ENCODE data around the gene MAML2.

Gene MAML2

DNA sequence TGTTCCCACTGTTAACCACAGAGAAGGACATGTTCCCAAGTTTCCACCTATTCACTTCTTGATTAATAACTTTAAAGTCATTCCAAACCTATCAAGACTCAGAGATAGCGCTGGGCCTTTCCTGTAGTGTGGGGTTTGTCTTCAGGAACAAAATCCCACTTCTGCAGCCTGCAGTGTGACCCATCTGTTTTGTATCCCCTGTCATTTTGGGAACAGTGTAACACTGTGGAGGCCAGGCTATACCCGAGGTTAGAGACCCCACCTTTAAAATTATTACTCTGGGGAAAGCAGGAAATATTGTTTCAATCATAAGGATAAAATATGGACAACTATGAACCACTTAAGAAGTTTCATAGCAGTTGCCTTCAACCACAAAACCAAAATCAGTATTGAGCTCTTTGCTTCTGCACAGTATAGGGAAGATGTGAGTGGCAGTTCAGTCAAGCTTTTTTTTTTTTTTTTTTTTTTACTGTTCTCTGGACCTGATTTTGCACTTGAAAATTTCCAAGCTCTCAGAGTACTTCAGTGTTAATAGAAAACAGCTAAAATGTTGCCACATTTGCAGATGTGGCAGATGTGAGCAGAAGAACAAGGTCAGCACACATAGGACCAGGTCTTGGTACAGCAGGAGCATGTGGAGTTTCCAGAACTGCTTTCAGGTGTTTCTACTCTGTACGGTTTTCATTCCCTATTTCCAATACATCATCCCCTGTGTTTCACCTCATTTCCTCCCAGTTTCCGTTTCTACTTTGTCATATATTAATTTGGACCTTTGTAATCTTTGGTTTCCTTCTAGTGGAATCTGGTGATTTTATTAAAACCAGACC is 121.5 kb downstream of the MAML2 start:
- H3K36me3 ChIP-seq (ENCODE audit: insufficient read depth, low read length) = no peaks in the 10 kb centered on the region
- H2AFZ ChIP-seq (ENCODE audit: low read depth, low read length) = no peak overlapping the region
- H3K27me3 ChIP-seq (ENCODE audit: insufficient read depth, low read length) = no peaks in the 10 kb centered on the region
- no peaks in the 10 kb centered on the region for H3K9me3 ChIP-seq (ENCODE audit: low read length)
- no peak overlapping the region for H3K4me3 ChIP-seq (ENCODE audit: low read length)
- peaks cover 16% of the 10 kb centered on the region for H3K4me1 ChIP-seq (ENCODE audit: insufficient read depth, low read length)

DNA sequence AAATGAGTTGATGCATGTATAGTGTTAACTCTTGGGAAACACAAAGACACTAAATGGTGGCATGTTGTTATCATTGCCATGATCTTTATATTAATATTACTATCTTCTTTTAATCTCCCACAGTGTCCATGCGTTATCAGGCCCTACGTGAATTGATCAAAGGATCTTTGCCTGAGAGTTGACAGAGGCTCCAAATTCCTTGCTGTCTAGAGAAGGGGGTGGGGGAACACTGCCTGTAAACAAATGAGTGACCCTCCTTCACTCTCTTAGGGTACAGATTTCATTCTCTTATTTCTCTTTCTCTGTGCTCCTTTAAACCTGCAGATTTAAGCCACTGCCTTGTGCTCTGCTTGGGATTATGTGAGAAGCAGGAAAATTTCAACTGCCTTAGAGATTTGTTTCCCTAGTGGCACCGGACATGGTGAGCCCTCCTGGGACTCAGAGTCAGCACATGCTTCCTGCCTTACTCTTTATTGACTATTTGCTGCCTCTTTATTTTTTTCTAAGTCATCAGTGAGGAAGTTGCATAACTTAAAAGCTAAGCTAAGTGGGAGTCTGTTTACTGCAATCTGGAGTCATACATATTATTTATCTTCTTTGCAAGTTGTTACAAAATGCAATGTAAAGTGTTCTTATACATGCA is 122.9 kb downstream of the MAML2 start:
- Histone ChIP-seq H3K4me3 (ENCODE audit: low read length) (no peak overlapping the region), H3K36me3 (ENCODE audit: insufficient read depth, low read length) (no peaks in the 10 kb centered on the region), H3K9me3 (ENCODE audit: low read length) (no peaks in the 10 kb centered on the region), H3K4me1 (ENCODE audit: insufficient read depth, low read length) (peaks cover 22% of the 10 kb centered on the region), H3K27me3 (ENCODE audit: insufficient read depth, low read length) (no peaks in the 10 kb centered on the region), H2AFZ (ENCODE audit: low read depth, low read length) (no peak overlapping the region)

DNA sequence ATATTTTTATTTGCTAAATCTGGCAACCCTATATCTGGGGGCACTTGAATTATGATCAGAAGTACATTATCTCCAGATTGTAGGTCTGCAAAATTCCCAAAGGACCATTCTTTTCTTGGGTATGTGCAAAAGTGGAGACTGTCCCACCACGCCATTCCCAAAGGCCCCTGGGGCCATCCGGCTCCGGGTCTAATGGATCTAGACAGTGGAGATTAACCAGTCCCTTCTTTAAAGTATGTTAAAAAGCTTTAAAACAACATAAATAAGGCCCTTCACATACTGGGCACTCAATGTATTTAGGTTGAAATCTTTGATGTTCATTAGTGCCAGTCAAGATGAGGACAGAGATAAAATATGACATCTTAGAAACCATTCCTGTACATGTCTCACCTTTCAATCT is 124.1 kb downstream of the MAML2 start:
- H3K36me3 ChIP-seq (ENCODE audit: insufficient read depth, low read length) = no peaks in the 10 kb centered on the region
- no peaks in the 10 kb centered on the region for H3K27me3 ChIP-seq (ENCODE audit: insufficient read depth, low read length)
- H3K4me3 ChIP-seq (ENCODE audit: low read length) = no peak overlapping the region
- peaks cover 22% of the 10 kb centered on the region for H3K4me1 ChIP-seq (ENCODE audit: insufficient read depth, low read length)
- H2AFZ ChIP-seq (ENCODE audit: low read depth, low read length) = no peak overlapping the region
- no peaks in the 10 kb centered on the region for H3K9me3 ChIP-seq (ENCODE audit: low read length)

- H3K4me3 ChIP-seq (ENCODE audit: low read length) = no peak overlapping the region
- H3K4me1 ChIP-seq (ENCODE audit: insufficient read depth, low read length) = peaks cover 26% of the 10 kb centered on the region
- no peaks in the 10 kb centered on the region for H3K36me3 ChIP-seq (ENCODE audit: insufficient read depth, low read length)
- no peaks in the 10 kb centered on the region for H3K27me3 ChIP-seq (ENCODE audit: insufficient read depth, low read length)
- no peak overlapping the region for H2AFZ ChIP-seq (ENCODE audit: low read depth, low read length)
- H3K9me3 ChIP-seq (ENCODE audit: low read length) = no peaks in the 10 kb centered on the region
Measured at GRCh38 chr11:96218006-96218405, 125.0 kb downstream of the MAML2 start.

DNA sequence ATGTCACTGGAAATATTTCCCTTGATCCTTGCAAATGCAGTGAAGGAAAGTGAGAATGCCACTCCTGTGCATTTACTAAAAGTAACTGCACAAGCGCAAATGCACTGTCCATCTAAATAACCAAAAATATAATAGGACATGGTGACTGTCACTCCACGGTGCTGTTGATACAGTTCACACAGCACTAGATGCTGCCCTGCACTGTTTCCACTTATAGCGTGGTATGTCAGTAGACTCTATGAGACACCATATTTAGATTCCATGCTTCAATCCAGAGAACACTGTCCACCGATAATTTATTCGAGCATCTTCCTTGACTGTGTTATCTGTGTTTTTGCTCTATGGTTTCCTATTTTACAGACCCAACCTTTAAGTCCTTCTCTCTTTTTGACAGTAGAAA is 125.8 kb downstream of the MAML2 start:
- no peak overlapping the region for H3K4me3 ChIP-seq (ENCODE audit: low read length)
- no peak overlapping the region for H2AFZ ChIP-seq (ENCODE audit: low read depth, low read length)
- no peaks in the 10 kb centered on the region for H3K9me3 ChIP-seq (ENCODE audit: low read length)
- H3K36me3 ChIP-seq (ENCODE audit: insufficient read depth, low read length) = no peaks in the 10 kb centered on the region
- peaks cover 26% of the 10 kb centered on the region for H3K4me1 ChIP-seq (ENCODE audit: insufficient read depth, low read length)
- H3K27me3 ChIP-seq (ENCODE audit: insufficient read depth, low read length) = no peaks in the 10 kb centered on the region

DNA sequence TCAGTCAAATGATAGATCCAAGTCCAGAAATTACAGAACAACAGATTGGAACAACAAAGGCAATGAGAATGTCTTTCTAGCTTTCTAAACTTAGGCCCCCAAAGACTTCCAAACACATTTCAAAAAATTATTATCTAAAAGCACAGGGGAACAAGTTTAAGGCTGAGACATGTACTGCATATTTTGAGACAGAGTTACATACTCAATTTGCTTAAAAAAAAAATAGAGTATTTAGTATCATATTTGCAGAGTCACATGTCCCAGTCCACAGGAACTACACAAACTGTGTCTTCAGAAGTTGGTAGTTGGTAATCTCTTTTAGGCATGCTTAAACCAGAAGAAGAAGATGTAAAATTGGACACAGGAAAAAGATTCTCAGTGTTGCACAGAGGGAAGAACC is 127.2 kb downstream of the MAML2 start:
- Histone ChIP-seq H3K4me1 (ENCODE audit: insufficient read depth, low read length) (peaks cover 26% of the 10 kb centered on the region), H2AFZ (ENCODE audit: low read depth, low read length) (no peak overlapping the region), H3K27me3 (ENCODE audit: insufficient read depth, low read length) (no peaks in the 10 kb centered on the region), H3K9me3 (ENCODE audit: low read length) (no peaks in the 10 kb centered on the region), H3K4me3 (ENCODE audit: low read length) (no peak overlapping the region), H3K36me3 (ENCODE audit: insufficient read depth, low read length) (no peaks in the 10 kb centered on the region)

DNA sequence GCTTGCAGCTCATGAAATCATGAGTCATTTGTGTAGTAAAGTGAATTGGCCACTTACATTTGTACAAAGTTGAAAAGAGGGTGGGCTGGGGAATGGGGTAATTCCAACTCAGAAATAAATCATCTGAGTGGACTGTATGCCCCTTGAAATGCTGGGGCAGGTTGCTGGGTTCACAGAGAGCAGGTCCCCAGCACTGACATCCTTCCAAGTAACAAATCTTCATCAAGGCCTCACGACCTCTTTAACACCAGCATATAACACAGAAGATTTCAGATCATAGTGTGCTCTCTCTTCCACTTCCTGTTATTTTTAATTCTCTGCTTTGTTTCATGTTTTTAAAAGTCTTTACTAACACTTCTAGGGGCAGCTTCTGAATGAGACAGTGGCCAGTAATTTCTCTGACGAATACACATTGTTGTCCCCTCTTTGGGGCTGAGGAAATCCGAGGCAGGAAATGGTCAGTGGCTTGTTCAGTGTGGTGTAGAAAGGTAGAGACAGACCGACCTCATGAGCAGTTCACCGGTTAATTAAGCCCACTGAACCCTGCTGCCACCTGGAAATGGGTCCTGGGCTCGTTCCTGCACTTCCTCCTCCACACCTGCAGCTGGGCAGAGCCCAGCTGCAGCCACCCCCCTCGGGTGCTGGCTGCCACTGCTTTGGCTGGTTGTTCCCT is 127.7 kb downstream of the MAML2 start:
- H3K4me3 ChIP-seq (ENCODE audit: low read length) = no peak overlapping the region
- no peak overlapping the region for H2AFZ ChIP-seq (ENCODE audit: low read depth, low read length)
- H3K27me3 ChIP-seq (ENCODE audit: insufficient read depth, low read length) = no peaks in the 10 kb centered on the region
- no peaks in the 10 kb centered on the region for H3K9me3 ChIP-seq (ENCODE audit: low read length)
- no peaks in the 10 kb centered on the region for H3K36me3 ChIP-seq (ENCODE audit: insufficient read depth, low read length)
- H3K4me1 ChIP-seq (ENCODE audit: insufficient read depth, low read length) = peaks cover 22% of the 10 kb centered on the region

DNA sequence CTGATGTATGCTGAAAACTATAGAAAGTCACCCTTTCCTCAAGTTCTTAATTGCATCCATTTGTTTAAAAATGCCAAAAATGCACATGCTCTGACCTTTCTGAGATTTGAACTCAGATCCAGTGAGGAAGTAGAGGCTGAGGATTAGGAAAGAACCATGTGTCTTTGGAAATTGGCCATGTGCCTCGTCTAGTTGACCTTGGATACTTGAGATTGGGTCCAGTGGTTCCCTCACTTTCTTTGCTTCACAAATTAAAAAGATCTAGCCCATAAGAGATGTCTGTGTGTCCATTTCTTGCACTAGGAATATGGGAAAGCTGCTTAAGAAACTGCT is 128.3 kb downstream of the MAML2 start:
- no peak overlapping the region for H2AFZ ChIP-seq (ENCODE audit: low read depth, low read length)
- no peaks in the 10 kb centered on the region for H3K27me3 ChIP-seq (ENCODE audit: insufficient read depth, low read length)
- H3K4me1 ChIP-seq (ENCODE audit: insufficient read depth, low read length) = peaks cover 17% of the 10 kb centered on the region
- no peak overlapping the region for H3K4me3 ChIP-seq (ENCODE audit: low read length)
- H3K9me3 ChIP-seq (ENCODE audit: low read length) = no peaks in the 10 kb centered on the region
- no peaks in the 10 kb centered on the region for H3K36me3 ChIP-seq (ENCODE audit: insufficient read depth, low read length)

- Histone ChIP-seq H3K27me3 (ENCODE audit: insufficient read depth, low read length) (no peaks in the 10 kb centered on the region), H3K4me1 (ENCODE audit: insufficient read depth, low read length) (peaks cover 16% of the 10 kb centered on the region), H3K9me3 (ENCODE audit: low read length) (no peaks in the 10 kb centered on the region), H2AFZ (ENCODE audit: low read depth, low read length) (no peak overlapping the region), H3K36me3 (ENCODE audit: insufficient read depth, low read length) (no peaks in the 10 kb centered on the region), H3K4me3 (ENCODE audit: low read length) (no peak overlapping the region)
Measured at GRCh38 chr11:96213500-96213899, 129.5 kb downstream of the MAML2 start.

DNA sequence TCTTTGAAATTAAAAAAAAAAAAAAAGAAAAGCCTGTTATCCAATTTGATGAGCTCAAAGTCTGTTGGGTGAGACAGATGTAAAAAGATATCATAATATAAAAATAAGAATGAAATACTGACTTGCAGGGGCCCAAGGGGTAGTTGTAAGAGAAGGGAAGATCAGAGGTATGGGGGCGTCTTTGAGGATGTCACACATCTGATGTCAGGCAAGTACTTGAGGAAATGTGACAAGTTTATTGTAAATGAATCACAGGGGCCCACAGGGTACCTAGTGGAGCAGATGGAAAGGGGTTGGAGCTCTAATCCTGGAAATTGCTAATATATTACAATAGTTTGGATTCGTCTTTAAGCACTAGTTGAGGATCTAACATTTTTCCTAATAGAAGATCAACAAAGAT is 131.6 kb downstream of the MAML2 start:
- H3K9me3 ChIP-seq (ENCODE audit: low read length) = no peaks in the 10 kb centered on the region
- H3K4me1 ChIP-seq (ENCODE audit: insufficient read depth, low read length) = peaks cover 26% of the 10 kb centered on the region
- no peak overlapping the region for H3K4me3 ChIP-seq (ENCODE audit: low read length)
- no peak overlapping the region for H2AFZ ChIP-seq (ENCODE audit: low read depth, low read length)
- H3K36me3 ChIP-seq (ENCODE audit: insufficient read depth, low read length) = no peaks in the 10 kb centered on the region
- no peaks in the 10 kb centered on the region for H3K27me3 ChIP-seq (ENCODE audit: insufficient read depth, low read length)

DNA sequence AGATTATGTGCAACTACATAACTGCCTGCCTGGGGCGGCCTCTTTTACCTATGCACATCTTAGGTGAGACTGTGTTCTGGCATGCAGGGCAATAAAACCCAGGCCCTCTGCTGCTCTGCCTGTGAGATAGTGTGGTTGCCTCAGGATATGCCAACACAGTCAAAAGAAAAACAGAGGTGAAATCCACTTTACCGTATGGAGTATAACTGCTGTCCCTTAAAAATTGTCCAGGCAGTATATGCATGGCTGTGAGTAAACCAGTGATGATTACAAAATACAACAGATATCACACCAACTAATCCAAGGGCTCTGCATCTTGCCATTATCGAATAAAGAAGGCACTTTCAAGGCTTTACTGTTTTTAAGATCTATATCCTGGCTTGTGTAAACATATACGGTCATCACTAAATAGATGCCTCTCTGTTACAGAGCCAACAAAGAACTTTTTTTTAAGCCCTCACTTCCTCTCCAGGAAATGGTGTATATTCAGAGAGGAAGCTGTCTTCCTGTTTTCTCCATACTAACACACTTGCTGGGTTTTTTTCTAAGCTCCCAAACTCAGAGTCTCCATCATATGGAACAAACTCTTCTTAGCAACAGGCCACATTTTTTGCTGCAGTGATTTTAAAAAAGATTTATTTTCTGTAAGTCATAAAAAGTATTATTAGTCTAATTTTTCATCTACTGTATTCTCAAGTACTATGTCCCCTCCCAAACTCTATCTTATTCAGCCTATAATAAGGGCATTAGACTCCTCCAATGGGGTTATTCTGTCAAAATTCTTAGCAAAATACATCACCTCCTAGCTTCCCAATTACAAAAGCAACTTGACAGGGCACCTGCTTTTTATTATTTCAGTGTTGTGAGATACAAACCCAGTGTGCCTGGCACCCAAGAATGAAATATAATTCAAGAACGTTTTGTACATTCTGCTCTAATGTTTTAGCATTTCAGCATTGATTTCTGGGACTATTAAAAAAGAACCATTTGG is 135.2 kb downstream of the MAML2 start:
- no peak overlapping the region for H2AFZ ChIP-seq (ENCODE audit: low read depth, low read length)
- peaks cover 25% of the 10 kb centered on the region for H3K4me1 ChIP-seq (ENCODE audit: insufficient read depth, low read length)
- H3K36me3 ChIP-seq (ENCODE audit: insufficient read depth, low read length) = no peaks in the 10 kb centered on the region
- H3K4me3 ChIP-seq (ENCODE audit: low read length) = no peak overlapping the region
- H3K9me3 ChIP-seq (ENCODE audit: low read length) = no peaks in the 10 kb centered on the region
- H3K27me3 ChIP-seq (ENCODE audit: insufficient read depth, low read length) = no peaks in the 10 kb centered on the region

- Histone ChIP-seq H3K4me1 (ENCODE audit: insufficient read depth, low read length) (peaks cover 25% of the 10 kb centered on the region), H3K9me3 (ENCODE audit: low read length) (no peaks in the 10 kb centered on the region), H3K4me3 (ENCODE audit: low read length) (no peak overlapping the region), H2AFZ (ENCODE audit: low read depth, low read length) (no peak overlapping the region), H3K36me3 (ENCODE audit: insufficient read depth, low read length) (no peaks in the 10 kb centered on the region), H3K27me3 (ENCODE audit: insufficient read depth, low read length) (no peaks in the 10 kb centered on the region)
Measured at GRCh38 chr11:96206955-96207354, 136.0 kb downstream of the MAML2 start.

- no peak overlapping the region for H3K4me3 ChIP-seq (ENCODE audit: low read length)
- H3K4me1 ChIP-seq (ENCODE audit: insufficient read depth, low read length) = peaks cover 28% of the 10 kb centered on the region
- no peak overlapping the region for H2AFZ ChIP-seq (ENCODE audit: low read depth, low read length)
- H3K27me3 ChIP-seq (ENCODE audit: insufficient read depth, low read length) = no peaks in the 10 kb centered on the region
- no peaks in the 10 kb centered on the region for H3K9me3 ChIP-seq (ENCODE audit: low read length)
- H3K36me3 ChIP-seq (ENCODE audit: insufficient read depth, low read length) = no peaks in the 10 kb centered on the region
Measured at GRCh38 chr11:96205460-96205809, 137.6 kb downstream of the MAML2 start.

All from neuron (in vitro differentiated cells).